ENCODE data around the gene FKBP9. TPM values are rescaled to one million over a fixed set of nuclear protein-coding genes. Genes with fewer than 3 reads are reported as not detected.
A peak's percentile ranks its signal among the peaks of the same experiment; 100 is the strongest.

The FKBP9 gene
- total and polyA plus RNA-seq, 2 of the 4 experiments (the other 2 are of a cell fraction): 126 to 191 TPM

DNA sequence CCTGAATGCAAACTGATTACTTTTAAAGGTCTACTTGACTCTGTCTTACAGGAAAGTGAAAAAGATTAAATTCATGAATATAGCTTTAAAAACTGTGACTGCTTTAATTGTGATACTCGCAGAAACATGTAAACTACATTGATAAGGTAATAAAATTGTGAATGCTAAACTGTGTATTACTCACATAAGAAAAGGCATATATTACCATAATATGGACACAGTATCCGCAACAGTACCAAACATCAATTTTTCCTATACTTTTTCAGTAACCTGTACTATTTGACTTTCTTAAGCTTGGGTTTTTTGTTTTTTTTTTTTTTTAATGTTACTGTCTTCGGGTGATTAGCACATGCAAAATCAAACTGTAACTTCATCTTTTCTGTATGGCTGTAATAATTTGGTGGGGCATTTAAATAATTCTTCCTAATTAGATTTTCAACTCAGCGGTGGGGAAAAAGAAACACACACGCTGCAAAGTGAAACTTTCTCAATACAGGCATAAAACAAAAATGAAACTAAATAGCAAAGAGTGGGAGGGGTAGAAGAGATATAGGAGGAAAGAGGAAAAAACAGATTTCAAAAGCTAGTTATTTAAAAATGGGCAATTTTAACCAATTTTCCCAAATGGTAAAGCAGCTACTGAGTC is 82.1 kb downstream of the FKBP9 start (continued):
- no peak for TF ChIP-seq MAZ (IDR thresholded peaks at IDR 0.05; ENCODE audit: borderline replicate concordance, low read depth, low read length)

DNA sequence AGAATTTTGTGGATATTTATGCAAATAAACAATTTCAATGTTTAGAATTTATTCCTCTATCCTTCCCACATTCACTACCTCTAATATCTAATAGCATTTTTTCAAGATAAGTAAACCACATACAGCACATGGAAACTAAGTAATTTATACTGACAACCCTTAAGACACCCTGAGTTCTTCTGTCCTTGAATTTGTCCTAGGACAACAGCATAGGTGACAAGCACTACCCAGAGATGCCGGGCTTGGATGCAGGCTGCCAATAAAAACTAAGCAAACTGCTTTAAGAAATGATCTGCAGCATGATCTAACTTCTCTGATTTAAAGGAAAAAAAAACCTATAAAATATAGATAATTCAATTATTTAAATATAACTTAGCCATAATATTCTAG is 82.7 kb downstream of the FKBP9 start:
- TF ChIP-seq CEBPB (IDR thresholded peaks at IDR 0.05; ENCODE audit: low read depth, low read length) (no peak), NFE2L2 (IDR thresholded peaks at IDR 0.05; ENCODE audit: low read depth, low read length) (no peak), POLR2A (IDR thresholded peaks at IDR 0.05; ENCODE audit: low read depth, low read length) (no peak), MXI1 (IDR thresholded peaks at IDR 0.05; ENCODE audit: borderline replicate concordance, low read depth, low read length) (no peak), MAFK (IDR thresholded peaks at IDR 0.05; ENCODE audit: low read depth, low read length) (no peak), RCOR1 (IDR thresholded peaks at IDR 0.05; ENCODE audit: insufficient replicate concordance, low read length) (no peak), CHD1 (IDR thresholded peaks at IDR 0.05; ENCODE audit: low read depth, low read length) (no peak), BHLHE40 (IDR thresholded peaks at IDR 0.05; ENCODE audit: low read depth, low read length) (no peak), RAD21 (IDR thresholded peaks at IDR 0.05; ENCODE audit: low read length) (no peak), MAZ (IDR thresholded peaks at IDR 0.05; ENCODE audit: borderline replicate concordance, low read depth, low read length) (no peak), SMC3 (IDR thresholded peaks at IDR 0.05; ENCODE audit: low read depth, low read length) (no peak), RFX5 (IDR thresholded peaks at IDR 0.05; ENCODE audit: low read depth, low read length) (no peak), FOS (IDR thresholded peaks at IDR 0.05; ENCODE audit: low read depth, low read length) (no peak)
- TF ChIP-seq, protein P1, sequence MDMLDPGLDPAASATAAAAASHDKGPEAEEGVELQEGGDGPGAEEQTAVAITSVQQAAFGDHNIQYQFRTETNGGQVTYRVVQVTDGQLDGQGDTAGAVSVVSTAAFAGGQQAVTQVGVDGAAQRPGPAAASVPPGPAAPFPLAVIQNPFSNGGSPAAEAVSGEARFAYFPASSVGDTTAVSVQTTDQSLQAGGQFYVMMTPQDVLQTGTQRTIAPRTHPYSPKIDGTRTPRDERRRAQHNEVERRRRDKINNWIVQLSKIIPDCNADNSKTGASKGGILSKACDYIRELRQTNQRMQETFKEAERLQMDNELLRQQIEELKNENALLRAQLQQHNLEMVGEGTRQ (IDR thresholded peaks at IDR 0.05; ENCODE audit: low read depth, low read length): no peak
- Histone ChIP-seq H2BK20ac (ENCODE audit: low read depth, low read length) (no peak overlapping the region), H3K27ac (ENCODE audit: insufficient read depth, low read length) (peak overlapping the region; percentile 6; the same call in 1 of the 2 replicates), H3K36me3 (ENCODE audit: control insufficient read depth, insufficient read depth, low read length) (no peaks in the 10 kb centered on the region; the same call in 1 of the 2 replicates), H4K91ac (ENCODE audit: insufficient read depth, low read depth, low read length) (peak overlapping the region; percentile 5; the same call in 1 of the 2 replicates), H3K18ac (ENCODE audit: low read depth, low read length) (peak overlapping the region; percentile 22), H4K8ac (ENCODE audit: low read depth in 2 of 2, low read length in 2 of 2) (peak overlapping the region in 1 of 2 experiments; percentile 89; a peak in 2 of 4 replicates), H3K4me3 (ENCODE audit: insufficient read depth, low read depth, low read length) (peak overlapping the region; percentile 22; the same call in 1 of the 2 replicates), H3K9me1 (ENCODE audit: insufficient read depth, low read length) (peaks cover 4% of the 10 kb centered on the region; the same call in 1 of the 2 replicates), H3K56ac (ENCODE audit: extremely low read depth, insufficient read depth, low read length) (no peak overlapping the region), H2BK15ac (ENCODE audit: low read depth, low read length) (no peak overlapping the region), H3K9ac (ENCODE audit: low read depth, low read length) (no peak overlapping the region), H4K5ac (ENCODE audit: low read depth, low read length) (no peak overlapping the region), H3K4ac (ENCODE audit: low read depth, low read length) (peak overlapping the region; percentile 21; the same call in 1 of the 2 replicates), H3K4me2 (ENCODE audit: low read depth, low read length) (peak overlapping the region; percentile 82), H2AFZ (replicated peaks; ENCODE audit: low read length, poor library complexity) (no peak overlapping the region), H3K4me1 (ENCODE audit: control insufficient read depth, insufficient read depth, low read length) (peaks cover 9% of the 10 kb centered on the region), H3K27me3 (ENCODE audit: control insufficient read depth, insufficient read depth, low read length) (no peaks in the 10 kb centered on the region), H3K9me3 (ENCODE audit: control insufficient read depth, insufficient read depth, low read length) (no peaks in the 10 kb centered on the region), H2AK5ac (ENCODE audit: low read depth, low read length) (no peak overlapping the region), H2AK9ac (replicated peaks; ENCODE audit: low read depth, low read length, poor library complexity) (no peak overlapping the region), H4K20me1 (ENCODE audit: insufficient read depth, low read length) (no peaks in the 10 kb centered on the region), H3K14ac (replicated peaks; ENCODE audit: low read depth, low read length) (peak overlapping the region; percentile 77; the same call in 1 of the 2 replicates), H2BK120ac (ENCODE audit: low read depth, low read length) (peak overlapping the region; percentile 24; the same call in 1 of the 2 replicates), H3K23ac (ENCODE audit: low read depth, low read length) (0 out of 2 replicates have a peak overlapping the region, but pooled peaks have one; percentile 26), H2BK5ac (ENCODE audit: low read depth, low read length, poor library complexity, severe bottlenecking) (peak overlapping the region; percentile 52), H3K79me1 (ENCODE audit: low read depth in 1 of 2, low read length in 2 of 2) (peaks cover 16 to 43% of the 10 kb centered on the region in 2 experiments)
- POLR2A ChIA-PET (ENCODE audit: unreplicated experiment): no interaction called here
- BruUV-seq (replicated peaks): no TSS peak
- in situ Hi-C loops (cut with MboI; ENCODE audit: low sequenced_read_pairs) (no loop called here), dilution Hi-C loops (cut with HindIII; ENCODE audit: low sequenced_read_pairs, unreplicated experiment) (no loop called here), intact Hi-C loops (cut with micrococcal nuclease) (no loop called here)
- no peak for DNase-seq
- WGBS, 2 experiments (ENCODE audit: extremely low coverage in 2 of 2, insufficient read length in 1 of 2): no CpG with 5 or more reads among the region's 1 CpG
- CTCF ChIA-PET: interaction anchor here (1.2 kb wide), 1 partner anchor 9 kb away, joined by 3 read pairs; no protein-coding TSS in a partner anchor
- ATAC-seq (ENCODE audit: low read depth): no peak
